Neural cell (in vitro differentiated cells): ENCODE results near the gene PRRX2. TPM values are rescaled to one million over a fixed set of nuclear protein-coding genes. Genes with fewer than 3 reads are reported as not detected.

Experiments
- H2AFZ ChIP-seq: fragments of 200-600, 300-800 bp; sonication (generic), shearing (Covaris generic); 2 replicates; pipeline ENCODE4 v1.6.0; 2014; ENCODE audit warnings: low read depth, mild to moderate bottlenecking, antibody characterized with exemption, low read length, moderate library complexity
- H3F3A ChIP-seq: fragments of 200-600 bp; shearing (Covaris generic); 2 replicates; pipeline ENCODE4 v1.6.1; 2016; ENCODE audit warnings: mild to moderate bottlenecking, moderate library complexity, mixed read lengths, antibody characterized with exemption, low read length; ENCODE audit not compliant: insufficient read depth, poor library complexity, severe bottlenecking
- H3K27ac ChIP-seq: fragments of 200-600, 300-800 bp; sonication (generic), shearing (Covaris generic); 2 replicates; pipeline ENCODE4 v1.5.1; 2014; ENCODE audit warnings: mild to moderate bottlenecking, low read length, moderate library complexity
- H3K27me3 ChIP-seq: fragments of 300-800, 200-600 bp; sonication (generic), shearing (Covaris generic); 2 replicates; pipeline ENCODE4 v1.6.0; 2014; ENCODE audit warnings: mild to moderate bottlenecking, low read depth, low read length, moderate library complexity; ENCODE audit not compliant: insufficient read depth
- H3K36me3 ChIP-seq: fragments of 300-800, 200-600 bp; sonication (generic), shearing (Covaris generic); 2 replicates; pipeline ENCODE4 v1.5.1; 2014; ENCODE audit warnings: mild to moderate bottlenecking, antibody characterized with exemption, low read length, moderate library complexity; ENCODE audit not compliant: insufficient read depth
- H3K4me2 ChIP-seq: fragments of 300-800, 200-600 bp; sonication (generic), shearing (Covaris generic); 2 replicates; pipeline ENCODE4 v1.6.0; 2014; ENCODE audit warnings: mild to moderate bottlenecking, low read length
- H3K4me3 ChIP-seq: fragments of 300-800, 200-600 bp; sonication (generic), shearing (Covaris generic); 2 replicates; pipeline ENCODE4 v1.5.1; 2014; ENCODE audit warnings: mild to moderate bottlenecking, low read length, moderate library complexity
- H3K79me2 ChIP-seq: fragments of 200-600 bp; shearing (Covaris generic); replicated peaks from 2 replicates; pipeline ENCODE4 v1.6.0; 2014; ENCODE audit warnings: mild to moderate bottlenecking, low read length, moderate library complexity; ENCODE audit not compliant: insufficient read depth
- H3K9ac ChIP-seq: fragments of 300-800, 200-600 bp; sonication (generic), shearing (Covaris generic); 2 replicates; pipeline ENCODE4 v1.6.1; 2016; ENCODE audit warnings: mild to moderate bottlenecking, low read length, mixed read lengths
- H3K9me2 ChIP-seq: fragments of 200-600 bp; shearing (Covaris generic); 2 replicates; pipeline ENCODE4 v1.6.1; 2016; ENCODE audit warnings: mild to moderate bottlenecking, low read length, mixed read lengths; ENCODE audit not compliant: insufficient read depth
- H3K9me3 ChIP-seq: fragments of 200-600, 300-800 bp; sonication (generic), shearing (Covaris generic); 2 replicates; pipeline ENCODE4 v1.6.1; 2016; ENCODE audit warnings: mild to moderate bottlenecking, mixed run types, low read length, moderate library complexity, mixed read lengths
- H4K20me1 ChIP-seq: fragments of 200-600 bp; shearing (Covaris generic); 2 replicates; pipeline ENCODE4 v1.6.1; 2016; ENCODE audit warnings: mild to moderate bottlenecking, mixed run types; ENCODE audit not compliant: insufficient read depth
- EP300 ChIP-seq: fragments of 450-650 bp; conservative IDR thresholded peaks from 2 replicates; pipeline ENCODE4 v1.6.1; 2014; ENCODE audit warnings: antibody characterized with exemption, mild to moderate bottlenecking, moderate library complexity; ENCODE audit not compliant: poor library complexity, severe bottlenecking
- EZH2 ChIP-seq: fragments of 200-600, 300-800 bp; shearing (Covaris generic), sonication (generic); IDR thresholded peaks from 2 replicates; pipeline ENCODE4 v1.6.1; 2014; ENCODE audit warnings: antibody characterized with exemption, low read length, borderline replicate concordance, mild to moderate bottlenecking; ENCODE audit not compliant: insufficient read depth, poor library complexity, severe bottlenecking
- MXI1 ChIP-seq: fragments of 450-650 bp; conservative IDR thresholded peaks from 2 replicates; pipeline ENCODE4 v1.6.1; 2014; ENCODE audit warnings: antibody characterized with exemption, mild to moderate bottlenecking; ENCODE audit not compliant: poor library complexity, severe bottlenecking
- POLR2AphosphoS5 ChIP-seq: IDR thresholded peaks from 2 replicates; pipeline ENCODE4 v1.6.1; 2012
- RAD21 ChIP-seq: fragments of 450-650 bp; conservative IDR thresholded peaks from 2 replicates; pipeline ENCODE4 v1.6.1; 2014; ENCODE audit warnings: antibody characterized with exemption, mild to moderate bottlenecking, moderate library complexity
- SMC3 ChIP-seq: fragments of 450-650 bp; conservative IDR thresholded peaks from 2 replicates; pipeline ENCODE4 v1.6.1; 2014; ENCODE audit warnings: antibody characterized with exemption, mild to moderate bottlenecking, moderate library complexity; ENCODE audit not compliant: poor library complexity
- TAF1 ChIP-seq: IDR thresholded peaks from 2 replicates; pipeline ENCODE4 v1.6.1; 2012; ENCODE audit warnings: low read depth
- polyA plus RNA-seq: library from polyadenylated mRNA; depleted of rRNA; stranded (reverse); fragments of >200 nt; gene quantifications from 2 replicates; pipeline ENCODE4 v1.2.3, GENCODE V29; 2014
- TF ChIP-seq, protein P1 (sequence below): IDR thresholded peaks from 2 replicates; pipeline ENCODE4 v1.6.1; 2012; ENCODE audit warnings: borderline replicate concordance
- TF ChIP-seq, protein P2 (sequence below): fragments of 450-650 bp; IDR thresholded peaks from 2 replicates; pipeline ENCODE4 v1.5.1; 2014; ENCODE audit warnings: antibody characterized with exemption, mild to moderate bottlenecking, moderate library complexity; ENCODE audit not compliant: poor library complexity, severe bottlenecking

The PRRX2 gene
- polyA plus RNA-seq, 1 donor from 2014 or later = not detected

DNA sequence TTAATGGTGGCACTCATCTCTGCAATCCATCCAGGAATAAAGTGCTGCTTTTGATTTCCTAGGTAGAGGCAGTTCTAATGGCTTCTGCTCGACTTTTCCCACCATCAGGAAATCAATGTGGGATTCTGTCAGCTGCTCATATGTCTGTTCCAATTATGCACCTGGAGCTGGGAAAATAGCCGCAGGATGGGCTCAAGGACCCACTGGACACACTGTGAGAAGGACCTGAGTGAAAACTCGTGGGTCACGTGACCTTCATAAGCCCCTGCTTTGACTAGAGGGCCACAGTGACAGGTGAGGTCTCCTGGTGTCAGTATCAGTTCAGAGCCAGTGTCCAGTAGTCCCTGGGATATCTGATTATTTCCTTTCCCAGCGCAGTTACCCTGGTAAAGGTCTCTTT lies 105.3 kb downstream of the PRRX2 start:
- Histone ChIP-seq H3K36me3 (no peaks in the 10 kb centered on the region), H4K20me1 (no peaks in the 10 kb centered on the region), H3K27me3 (no peaks in the 10 kb centered on the region), H2AFZ (no peak overlapping the region), H3K9me2 (no peaks in the 10 kb centered on the region), H3F3A (no peaks in the 10 kb centered on the region), H3K9me3 (no peaks in the 10 kb centered on the region), H3K4me2 (no peak overlapping the region), H3K4me3 (no peak overlapping the region), H3K9ac (no peak overlapping the region), H3K27ac (no peak overlapping the region), H3K79me2 (no peaks in the 10 kb centered on the region)
- no peak for TF ChIP-seq EZH2
- TF ChIP-seq, protein P1, sequence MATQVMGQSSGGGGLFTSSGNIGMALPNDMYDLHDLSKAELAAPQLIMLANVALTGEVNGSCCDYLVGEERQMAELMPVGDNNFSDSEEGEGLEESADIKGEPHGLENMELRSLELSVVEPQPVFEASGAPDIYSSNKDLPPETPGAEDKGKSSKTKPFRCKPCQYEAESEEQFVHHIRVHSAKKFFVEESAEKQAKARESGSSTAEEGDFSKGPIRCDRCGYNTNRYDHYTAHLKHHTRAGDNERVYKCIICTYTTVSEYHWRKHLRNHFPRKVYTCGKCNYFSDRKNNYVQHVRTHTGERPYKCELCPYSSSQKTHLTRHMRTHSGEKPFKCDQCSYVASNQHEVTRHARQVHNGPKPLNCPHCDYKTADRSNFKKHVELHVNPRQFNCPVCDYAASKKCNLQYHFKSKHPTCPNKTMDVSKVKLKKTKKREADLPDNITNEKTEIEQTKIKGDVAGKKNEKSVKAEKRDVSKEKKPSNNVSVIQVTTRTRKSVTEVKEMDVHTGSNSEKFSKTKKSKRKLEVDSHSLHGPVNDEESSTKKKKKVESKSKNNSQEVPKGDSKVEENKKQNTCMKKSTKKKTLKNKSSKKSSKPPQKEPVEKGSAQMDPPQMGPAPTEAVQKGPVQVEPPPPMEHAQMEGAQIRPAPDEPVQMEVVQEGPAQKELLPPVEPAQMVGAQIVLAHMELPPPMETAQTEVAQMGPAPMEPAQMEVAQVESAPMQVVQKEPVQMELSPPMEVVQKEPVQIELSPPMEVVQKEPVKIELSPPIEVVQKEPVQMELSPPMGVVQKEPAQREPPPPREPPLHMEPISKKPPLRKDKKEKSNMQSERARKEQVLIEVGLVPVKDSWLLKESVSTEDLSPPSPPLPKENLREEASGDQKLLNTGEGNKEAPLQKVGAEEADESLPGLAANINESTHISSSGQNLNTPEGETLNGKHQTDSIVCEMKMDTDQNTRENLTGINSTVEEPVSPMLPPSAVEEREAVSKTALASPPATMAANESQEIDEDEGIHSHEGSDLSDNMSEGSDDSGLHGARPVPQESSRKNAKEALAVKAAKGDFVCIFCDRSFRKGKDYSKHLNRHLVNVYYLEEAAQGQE = no peak
- TF ChIP-seq POLR2AphosphoS5 = no peak
- no peak for TF ChIP-seq MXI1
- TF ChIP-seq TAF1 = no peak
- TF ChIP-seq, protein P2, sequence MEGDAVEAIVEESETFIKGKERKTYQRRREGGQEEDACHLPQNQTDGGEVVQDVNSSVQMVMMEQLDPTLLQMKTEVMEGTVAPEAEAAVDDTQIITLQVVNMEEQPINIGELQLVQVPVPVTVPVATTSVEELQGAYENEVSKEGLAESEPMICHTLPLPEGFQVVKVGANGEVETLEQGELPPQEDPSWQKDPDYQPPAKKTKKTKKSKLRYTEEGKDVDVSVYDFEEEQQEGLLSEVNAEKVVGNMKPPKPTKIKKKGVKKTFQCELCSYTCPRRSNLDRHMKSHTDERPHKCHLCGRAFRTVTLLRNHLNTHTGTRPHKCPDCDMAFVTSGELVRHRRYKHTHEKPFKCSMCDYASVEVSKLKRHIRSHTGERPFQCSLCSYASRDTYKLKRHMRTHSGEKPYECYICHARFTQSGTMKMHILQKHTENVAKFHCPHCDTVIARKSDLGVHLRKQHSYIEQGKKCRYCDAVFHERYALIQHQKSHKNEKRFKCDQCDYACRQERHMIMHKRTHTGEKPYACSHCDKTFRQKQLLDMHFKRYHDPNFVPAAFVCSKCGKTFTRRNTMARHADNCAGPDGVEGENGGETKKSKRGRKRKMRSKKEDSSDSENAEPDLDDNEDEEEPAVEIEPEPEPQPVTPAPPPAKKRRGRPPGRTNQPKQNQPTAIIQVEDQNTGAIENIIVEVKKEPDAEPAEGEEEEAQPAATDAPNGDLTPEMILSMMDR = no peak
- no peak for TF ChIP-seq RAD21
- no peak for TF ChIP-seq SMC3
- TF ChIP-seq EP300 = no peak

Other genes with a start within 250 kb of the PRRX2 start
- not detected in 2 replicates for gene C9orf50, start 44.5 kb upstream of the PRRX2 start, polyA plus RNA-seq
- 35.9 and 57.1 TPM in 2 replicates for gene NTMT1, start 39.5 kb upstream of the PRRX2 start, polyA plus RNA-seq
- 18.4 and 24.6 TPM in 2 replicates for gene ASB6, start 23.5 kb upstream of the PRRX2 start, polyA plus RNA-seq
- gene PTGES, start 87.4 kb downstream of the PRRX2 start, polyA plus RNA-seq = 0.63 and 1.2 TPM in 2 replicates
- 50.0 and 52.2 TPM in 2 replicates for gene TOR1B, start 137.5 kb downstream of the PRRX2 start, polyA plus RNA-seq
- 56.3 and 61.8 TPM in 2 replicates for gene TOR1A, start 158.5 kb downstream of the PRRX2 start, polyA plus RNA-seq
- 69.5 and 91.3 TPM in 2 replicates for gene C9orf78, start 169.6 kb downstream of the PRRX2 start, polyA plus RNA-seq
- gene USP20, start 169.8 kb downstream of the PRRX2 start, polyA plus RNA-seq = 34.8 and 39.8 TPM in 2 replicates